H1 (cell line): Measurements from ENCODE around the gene RASGRP4. TPM values are rescaled to one million over a fixed set of nuclear protein-coding genes. Genes with fewer than 3 reads are reported as not detected.

Experiments used
- CTCF ChIA-PET: fragments of 300-600 bp; sonication (Branson Sonifier 250); formaldehyde crosslinking; loops from one replicate; lab custom pipeline; 2021; ENCODE audit not compliant: partially characterized antibody; lab: Charles Lee
- POLR2A ChIA-PET: fragments of 300-600 bp; sonication (Branson Sonifier 250); formaldehyde crosslinking; loops from one replicate; lab custom pipeline; 2021; ENCODE audit warnings: inconsistent platforms; ENCODE audit not compliant: partially characterized antibody; lab: Charles Lee
- DNase-seq, 2 experiments: peaks; one replicate each; pipeline versions ENCODE4 v3.0.0 to v3.0.0-alpha.2; 2010 to 2022; ENCODE audit warnings: low spot score in 2 of 2, low read depth in 1 of 2, mixed read lengths in 1 of 2
- FAIRE-seq: peaks from 2 replicates; lab custom pipeline; 2011; peaks lifted over from hg19 to GRCh38; lab: Jason Lieb, UNC
- H2AFZ ChIP-seq: 2 replicates; pipeline ENCODE4 v1.8.1; 2012; ENCODE audit warnings: low read length, inconsistent platforms
- H2AK5ac ChIP-seq: 2 replicates; pipeline ENCODE4 v1.6.1; 2013; ENCODE audit warnings: low read depth, low read length
- H2BK120ac ChIP-seq: replicated peaks from 2 replicates; pipeline ENCODE3; 2013; ENCODE audit warnings: low read depth, low read length, inconsistent platforms
- H2BK12ac ChIP-seq: 2 replicates; pipeline ENCODE4 v1.6.1; 2013; ENCODE audit warnings: low read depth, low read length
- H2BK15ac ChIP-seq: 2 replicates; pipeline ENCODE4 v1.6.1; 2013; ENCODE audit warnings: low read length
- H2BK20ac ChIP-seq: 2 replicates; pipeline ENCODE4 v1.6.1; 2013; ENCODE audit warnings: low read length
- H2BK5ac ChIP-seq: 2 replicates; pipeline ENCODE4 v1.6.1; 2013; ENCODE audit warnings: low read depth, low read length
- H3K14ac ChIP-seq: 2 replicates; pipeline ENCODE4 v1.6.1; 2013; ENCODE audit warnings: inconsistent platforms; ENCODE audit not compliant: insufficient read length
- H3K18ac ChIP-seq: 2 replicates; pipeline ENCODE4 v1.6.1; 2013; ENCODE audit warnings: low read length; ENCODE audit errors: extremely low read depth
- H3K23ac ChIP-seq: 2 replicates; pipeline ENCODE4 v1.6.1; 2013; ENCODE audit warnings: inconsistent platforms; ENCODE audit not compliant: insufficient read length
- H3K23me2 ChIP-seq: 2 replicates; pipeline ENCODE4 v1.6.1; 2013; ENCODE audit warnings: low read depth, low read length
- H3K27ac ChIP-seq: 2 replicates; pipeline ENCODE4 v1.6.1; 2011; ENCODE audit warnings: low read depth, low read length, inconsistent platforms
- H3K27me3 ChIP-seq, 4 experiments: replicated peaks in 1 of 4; 1 replicate in 1 of 4; 2 replicates in 3 of 4; pipeline versions ENCODE4 v1.6.1 to v1.8.1; 2011 to 2013; ENCODE audit warnings: low read length in 3 of 4, mild to moderate bottlenecking in 3 of 4, inconsistent platforms in 2 of 4, mixed read lengths in 2 of 4, moderate library complexity in 1 of 4; ENCODE audit not compliant: control insufficient read depth in 3 of 4, insufficient read depth in 3 of 4; ENCODE audit errors: extremely low read depth in 1 of 4
- H3K36me3 ChIP-seq, 4 experiments: 2 replicates each; pipeline versions ENCODE4 v1.6.1 to v1.8.1; 2011 to 2013; ENCODE audit warnings: mild to moderate bottlenecking in 4 of 4, low read length in 3 of 4, moderate library complexity in 2 of 4, control low read depth in 1 of 4, inconsistent platforms in 1 of 4; ENCODE audit not compliant: insufficient read depth in 4 of 4, control insufficient read depth in 2 of 4
- H3K4ac ChIP-seq: replicated peaks from 2 replicates; pipeline ENCODE3; 2013; ENCODE audit warnings: low read length, low read depth, mixed read lengths, inconsistent platforms; ENCODE audit not compliant: insufficient read length
- H3K4me1 ChIP-seq, 4 experiments: replicated peaks in 1 of 4; 1 replicate in 1 of 4; 2 replicates in 3 of 4; pipeline versions ENCODE4 v1.6.1 to v1.8.1; 2011 to 2013; ENCODE audit warnings: low read length in 3 of 4, inconsistent platforms in 2 of 4, mixed read lengths in 1 of 4; ENCODE audit not compliant: insufficient read depth in 4 of 4, control insufficient read depth in 3 of 4
- H3K4me2 ChIP-seq, 2 experiments: 2 replicates each; pipeline versions ENCODE4 v1.6.1 to v1.8.1; 2011 to 2013; ENCODE audit warnings: low read depth in 2 of 2, low read length in 2 of 2, control low read depth in 1 of 2, inconsistent platforms in 1 of 2, mild to moderate bottlenecking in 1 of 2; ENCODE audit not compliant: insufficient read depth in 1 of 2
- H3K4me3 ChIP-seq, 4 experiments: fragments of 200-600, 300-600 bp in 1 of 4; sonication (generic), shearing (Covaris generic), sonication (Bioruptor Twin) in 1 of 4; 2 replicates each; pipeline versions ENCODE4 v1.5.1 to v1.8.1; 2011 to 2016; ENCODE audit warnings: low read length in 4 of 4, low read depth in 3 of 4, control low read depth in 2 of 4, inconsistent platforms in 2 of 4, mild to moderate bottlenecking in 2 of 4, mixed read lengths in 1 of 4, moderate library complexity in 1 of 4; ENCODE audit not compliant: insufficient read depth in 2 of 4; ENCODE audit errors: extremely low read depth in 1 of 4
- H3K56ac ChIP-seq: replicated peaks from 2 replicates; pipeline ENCODE3; 2013; ENCODE audit warnings: low read depth, mild to moderate bottlenecking, mixed read lengths, low read length, inconsistent platforms; ENCODE audit not compliant: insufficient read length
- H3K79me1 ChIP-seq: 2 replicates; pipeline ENCODE4 v1.6.1; 2013; ENCODE audit warnings: low read depth, low read length, control low read depth
- H3K79me2 ChIP-seq, 2 experiments: 2 replicates each; pipeline versions ENCODE4 v1.6.1 to v1.8.1; 2012 to 2013; ENCODE audit warnings: low read length in 2 of 2, mild to moderate bottlenecking in 2 of 2, inconsistent platforms in 1 of 2; ENCODE audit not compliant: insufficient read depth in 2 of 2, control insufficient read depth in 1 of 2
- H3K9ac ChIP-seq, 4 experiments: replicated peaks in 1 of 4; 1 replicate in 1 of 4; 2 replicates in 3 of 4; pipeline versions ENCODE4 v1.6.1 to v1.8.1; 2011 to 2013; ENCODE audit warnings: low read depth in 3 of 4, low read length in 3 of 4, control low read depth in 2 of 4, mild to moderate bottlenecking in 2 of 4, moderate library complexity in 2 of 4, inconsistent platforms in 1 of 4; ENCODE audit errors: extremely low read depth in 1 of 4
- H3K9me3 ChIP-seq, 2 experiments: 2 replicates each; pipeline versions ENCODE4 v1.6.1 to v1.8.1; 2012 to 2013; ENCODE audit warnings: mild to moderate bottlenecking in 2 of 2, moderate library complexity in 2 of 2, control low read depth in 1 of 2, inconsistent platforms in 1 of 2, low read depth in 1 of 2, low read length in 1 of 2, mixed read lengths in 1 of 2; ENCODE audit not compliant: insufficient read depth in 2 of 2
- H4K20me1 ChIP-seq, 2 experiments: replicated peaks in 1 of 2; 2 replicates each; pipeline versions ENCODE3 to v1.8.1; 2011 to 2013; ENCODE audit warnings: inconsistent platforms in 2 of 2, low read length in 2 of 2, mild to moderate bottlenecking in 1 of 2; ENCODE audit not compliant: insufficient read depth in 2 of 2, control insufficient read depth in 1 of 2
- H4K5ac ChIP-seq: 2 replicates; pipeline ENCODE4 v1.6.1; 2013; ENCODE audit warnings: low read length, low read depth, mixed read lengths, inconsistent platforms; ENCODE audit not compliant: insufficient read length
- H4K8ac ChIP-seq: 2 replicates; pipeline ENCODE4 v1.8.0; 2013; ENCODE audit warnings: mild to moderate bottlenecking, moderate library complexity, low read length, inconsistent platforms; ENCODE audit not compliant: insufficient read depth; ENCODE audit errors: extremely low read depth
- H4K91ac ChIP-seq: replicated peaks from 2 replicates; pipeline ENCODE3; 2013; ENCODE audit warnings: low read length, mixed read lengths, inconsistent platforms; ENCODE audit not compliant: insufficient read length
- KDM4A ChIP-seq: IDR thresholded peaks from one replicate; pipeline ENCODE4 v1.7.1; 2012; ENCODE audit warnings: low read depth, mild to moderate bottlenecking, moderate library complexity, low read length, inconsistent platforms; ENCODE audit not compliant: severe bottlenecking
- WGBS, 2 experiments: shearing (Covaris generic) in 1 of 2; methylation state at CpG; one replicate each; pipeline versions ENCODE4 v1.1.6 to v1.1.7; 2013 to 2015; ENCODE audit warnings: low lambda C conversion rate in 2 of 2, mixed read lengths in 2 of 2, inconsistent platforms in 1 of 2, low coverage in 1 of 2, missing lambda C conversion rate in 1 of 2; ENCODE audit not compliant: insufficient replicate concordance in 2 of 2, insufficient coverage in 1 of 2, insufficient read length in 1 of 2; ENCODE audit errors: extremely low coverage in 1 of 2, missing lambda C conversion rate in 1 of 2; 5-methylcytosine and 5-hydroxymethylcytosine counted together
- polyA plus RNA-seq, 7 experiments: library from polyadenylated mRNA; depleted of rRNA in 3 of 7; stranded (reverse) in 5 of 7; unstranded in 2 of 7; fragments of >200 nt in 5 of 7; fragments of 200-250 nt in 2 of 7; gene quantifications; 1 replicate in 5 of 7; 2 replicates in 1 of 7; 4 replicates in 1 of 7; pipeline versions ENCODE4 v1.2.1 to v1.2.3, GENCODE V29; 2011 to 2013; ENCODE audit warnings: missing spikeins in 2 of 7, mixed read lengths in 2 of 7
- total RNA-seq: library from RNA; stranded (reverse); fragmentation: NEBNext Ultra II Directional; extraction: Animal tissue kit (Norgen Biotek cat#: 25700); gene quantifications from 2 replicates; pipeline ENCODE4 v1.2.1, GENCODE V29; 2021

Gene RASGRP4
- total and polyA plus RNA-seq, 2 of the 8 experiments (the other 6 are each of a cell fraction or from before 2014, with no cell fraction given): 1.9 to 3.1 TPM

DNA sequence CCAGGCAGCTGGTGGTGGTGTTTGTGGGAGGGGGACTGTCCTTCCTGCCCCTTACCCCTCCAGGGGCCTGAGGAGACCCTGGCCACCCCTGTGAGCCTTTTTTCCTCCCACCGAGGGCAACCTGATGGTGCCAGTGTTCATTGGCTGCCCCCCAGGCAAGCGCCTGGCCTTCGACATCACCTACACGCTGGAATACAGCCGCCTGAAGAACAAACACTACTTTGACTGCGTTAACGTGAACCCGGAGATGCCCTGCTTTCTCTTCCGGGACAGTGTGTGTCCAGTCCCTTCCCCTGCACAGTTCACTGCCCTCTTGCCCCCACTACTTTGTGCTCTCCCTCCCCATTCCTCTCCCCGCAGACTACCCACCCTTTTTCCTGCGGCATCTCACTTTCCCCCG lies 59.0 kb downstream of the RASGRP4 start:
- no peak overlapping the region for H3K23ac ChIP-seq
- H3K4me1 ChIP-seq: no peaks in the 10 kb centered on the region; a peak in 1 of 7 replicates
- WGBS, 2 experiments: 91% methylated on average over 12 of the region's 12 CpGs; no CpG with 5 or more reads in 1 of the 2 experiments
- no peak overlapping the region for H3K14ac ChIP-seq
- no peak overlapping the region for H4K5ac ChIP-seq
- no peak overlapping the region for H2BK20ac ChIP-seq
- peaks cover 2% of the 10 kb centered on the region; the same call in 1 of the 2 replicates for H3K23me2 ChIP-seq
- DNase-seq (no peak), FAIRE-seq (no peak)
- no peaks in the 10 kb centered on the region for H3K79me1 ChIP-seq
- no peak overlapping the region for H3K18ac ChIP-seq
- H3K27ac ChIP-seq: no peak overlapping the region
- H2BK5ac ChIP-seq: no peak overlapping the region
- CTCF ChIA-PET: interaction anchor here (1.5 to 1.6 kb wide), 2 partner anchors 15 to 32 kb away, joined by 4 to 7 read pairs; partner anchors contain the start of gene CATSPERG
- H3K4ac ChIP-seq: no peak overlapping the region
- no peak overlapping the region for H2BK120ac ChIP-seq
- no peak overlapping the region for H3K4me2 ChIP-seq
- H3K79me2 ChIP-seq: no peaks in the 10 kb centered on the region
- no peak overlapping the region for H4K8ac ChIP-seq
- H3K4me3 ChIP-seq: no peak overlapping the region
- peaks cover 0 to 3% of the 10 kb centered on the region in 2 experiments for H4K20me1 ChIP-seq
- no peak overlapping the region for H4K91ac ChIP-seq
- no peak overlapping the region for H2BK15ac ChIP-seq
- H2AK5ac ChIP-seq: no peak overlapping the region
- POLR2A ChIA-PET: interaction anchor here (1.1 kb wide), 1 partner anchor 19 kb away, joined by 3 read pairs; no protein-coding TSS in a partner anchor
- no peaks in the 10 kb centered on the region for H3K36me3 ChIP-seq
- H3K56ac ChIP-seq: no peak overlapping the region
- peaks cover 0 to 2% (median 0%) of the 10 kb centered on the region in 4 experiments; a peak in 2 of 7 replicates for H3K27me3 ChIP-seq
- H2BK12ac ChIP-seq: no peak overlapping the region
- H3K9ac ChIP-seq: no peak overlapping the region
- H3K9me3 ChIP-seq: peaks cover 3 to 9% of the 10 kb centered on the region in 2 experiments; a peak in 2 of 4 replicates
- no peak overlapping the region for H2AFZ ChIP-seq
- TF ChIP-seq KDM4A: no peak
